Activated effector memory CD4-positive, alpha-beta T cell treated with Interleukin-2 at 50 U/mL for 16 hours (primary cell): ENCODE results near the gene SDHA.
"Not testable (repeated sequence)": the region's sequence is repeated elsewhere in the genome, so short reads cannot be mapped to it uniquely, and the experiment has no call there.

Experiments used
- DNase-seq: peaks from one replicate; pipeline ENCODE4 v3.0.0-alpha.2; 2020

The SDHA gene

GRCh38 chr5:186091-187041, 31.8 kb upstream of the SDHA start:
- DNase-seq = no peak

GRCh38 chr5:187042-187431, 31.1 kb upstream of the SDHA start:
- DNase-seq = no peak

- no peak for DNase-seq
Measured at GRCh38 chr5:187617-188451, 30.3 kb upstream of the SDHA start.

- peak; percentile 79 for DNase-seq
Measured at GRCh38 chr5:188488-189481, 29.3 kb upstream of the SDHA start.

GRCh38 chr5:189486-189885, 28.6 kb upstream of the SDHA start:
- DNase-seq = no peak

GRCh38 chr5:189976-190365, 28.1 kb upstream of the SDHA start:
- no peak for DNase-seq

GRCh38 chr5:190366-191035, 27.6 kb upstream of the SDHA start:
- no peak for DNase-seq

GRCh38 chr5:191036-191948, 26.8 kb upstream of the SDHA start, which contains the start of gene LRRC14B:
Gene LRRC14B, plus strand, starts transcription at chr5:191495. Its CDS starts 44 bp downstream, at chr5:191539.
- no peak for DNase-seq

- no peak for DNase-seq
Measured at GRCh38 chr5:191949-192690, 26.0 kb upstream of the SDHA start.

GRCh38 chr5:192691-192969, 25.5 kb upstream of the SDHA start:
- DNase-seq = no peak

- DNase-seq = no peak
Measured at GRCh38 chr5:192970-193831, 24.9 kb upstream of the SDHA start.

- no peak for DNase-seq
Measured at GRCh38 chr5:194102-194501, 24.0 kb upstream of the SDHA start.

GRCh38 chr5:194603-195209, 23.4 kb upstream of the SDHA start:
- DNase-seq = no peak

GRCh38 chr5:195401-196160, 22.5 kb upstream of the SDHA start:
- no peak for DNase-seq

GRCh38 chr5:196350-196749, 21.8 kb upstream of the SDHA start:
- DNase-seq = no peak

- DNase-seq = not testable (repeated sequence)
Measured at GRCh38 chr5:197031-197430, 21.1 kb upstream of the SDHA start.

- DNase-seq = no peak
Measured at GRCh38 chr5:197892-198489, 20.1 kb upstream of the SDHA start.
